Type B pancreatic cell (in vitro differentiated cells): ENCODE results near the gene RBM15B. TPM values are rescaled to one million over a fixed set of nuclear protein-coding genes. Genes with fewer than 3 reads are reported as not detected.

Source experiments
- DNase-seq: peaks from one replicate; pipeline ENCODE4 v3.0.0; 2021; ENCODE audit warnings: mixed read lengths; ENCODE audit not compliant: unreplicated experiment; ENCODE audit errors: extremely low spot score
- H3K27ac Mint-ChIP-seq: 2 replicates; pipeline ENCODE4 v1.8.0; 2021; ENCODE audit warnings: mild to moderate bottlenecking, mixed read lengths
- H3K27me3 Mint-ChIP-seq: 2 replicates; pipeline ENCODE4 v1.8.0; 2021; ENCODE audit warnings: mixed read lengths
- H3K36me3 Mint-ChIP-seq: 2 replicates; pipeline ENCODE4 v1.8.0; 2021; ENCODE audit warnings: mixed read lengths
- H3K4me1 Mint-ChIP-seq: one replicate; pipeline ENCODE4 v1.8.0; 2021; ENCODE audit warnings: mixed read lengths; ENCODE audit not compliant: unreplicated experiment
- H3K4me3 Mint-ChIP-seq: 2 replicates; pipeline ENCODE4 v1.8.0; 2021; ENCODE audit warnings: mild to moderate bottlenecking, mixed read lengths
- H3K9me3 Mint-ChIP-seq: 2 replicates; pipeline ENCODE4 v1.8.0; 2021; ENCODE audit warnings: mixed read lengths
- total RNA-seq: library from RNA; stranded (reverse); gene quantifications from 2 replicates; pipeline ENCODE4 v1.2.1, GENCODE V29; 2021; ENCODE audit warnings: low replicate concordance
- TF ChIP-seq, protein P1 (sequence below): fragments of 200-600 bp; sonication (generic); conservative IDR thresholded peaks from 2 replicates; pipeline ENCODE4 v1.5.0; 2021; ENCODE audit warnings: antibody characterized with exemption, mild to moderate bottlenecking

Gene RBM15B
- total RNA-seq, 1 donor from 2014 or later = 66.4 TPM

- peak overlapping the region; percentile 99 for H3K4me3 Mint-ChIP-seq
- no peak for DNase-seq
- H3K27me3 Mint-ChIP-seq = no peaks in the 10 kb centered on the region
- no peaks in the 10 kb centered on the region for H3K9me3 Mint-ChIP-seq
- H3K36me3 Mint-ChIP-seq = peaks cover 34% of the 10 kb centered on the region
- peak overlapping the region; percentile 99 for H3K27ac Mint-ChIP-seq
- H3K4me1 Mint-ChIP-seq = peaks cover 31% of the 10 kb centered on the region
- TF ChIP-seq, protein P1, sequence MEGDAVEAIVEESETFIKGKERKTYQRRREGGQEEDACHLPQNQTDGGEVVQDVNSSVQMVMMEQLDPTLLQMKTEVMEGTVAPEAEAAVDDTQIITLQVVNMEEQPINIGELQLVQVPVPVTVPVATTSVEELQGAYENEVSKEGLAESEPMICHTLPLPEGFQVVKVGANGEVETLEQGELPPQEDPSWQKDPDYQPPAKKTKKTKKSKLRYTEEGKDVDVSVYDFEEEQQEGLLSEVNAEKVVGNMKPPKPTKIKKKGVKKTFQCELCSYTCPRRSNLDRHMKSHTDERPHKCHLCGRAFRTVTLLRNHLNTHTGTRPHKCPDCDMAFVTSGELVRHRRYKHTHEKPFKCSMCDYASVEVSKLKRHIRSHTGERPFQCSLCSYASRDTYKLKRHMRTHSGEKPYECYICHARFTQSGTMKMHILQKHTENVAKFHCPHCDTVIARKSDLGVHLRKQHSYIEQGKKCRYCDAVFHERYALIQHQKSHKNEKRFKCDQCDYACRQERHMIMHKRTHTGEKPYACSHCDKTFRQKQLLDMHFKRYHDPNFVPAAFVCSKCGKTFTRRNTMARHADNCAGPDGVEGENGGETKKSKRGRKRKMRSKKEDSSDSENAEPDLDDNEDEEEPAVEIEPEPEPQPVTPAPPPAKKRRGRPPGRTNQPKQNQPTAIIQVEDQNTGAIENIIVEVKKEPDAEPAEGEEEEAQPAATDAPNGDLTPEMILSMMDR = peak; percentile 49
Measured at GRCh38 chr3:51388286-51389029, 2.6 kb upstream of the RBM15B start.

- no peak for DNase-seq
- TF ChIP-seq, protein P1 = peak; percentile 80
- Mint-ChIP-seq H3K27ac (peak overlapping the region; percentile 99), H3K9me3 (no peaks in the 10 kb centered on the region), H3K27me3 (no peaks in the 10 kb centered on the region), H3K36me3 (peaks cover 43% of the 10 kb centered on the region), H3K4me3 (peak overlapping the region; percentile 89), H3K4me1 (peaks cover 34% of the 10 kb centered on the region)
Measured at GRCh38 chr3:51389423-51390183, 1.5 kb upstream of the RBM15B start.

- no peak for DNase-seq
- H3K4me1 Mint-ChIP-seq = peaks cover 41% of the 10 kb centered on the region
- H3K9me3 Mint-ChIP-seq = no peaks in the 10 kb centered on the region
- peak overlapping the region; percentile 78 for H3K4me3 Mint-ChIP-seq
- TF ChIP-seq, protein P1 = no peak
- H3K27ac Mint-ChIP-seq = peak overlapping the region; percentile 99
- peaks cover 50% of the 10 kb centered on the region for H3K36me3 Mint-ChIP-seq
- H3K27me3 Mint-ChIP-seq = no peaks in the 10 kb centered on the region
Measured at GRCh38 chr3:51390246-51391074, 625 bp upstream of the RBM15B start.

DNA sequence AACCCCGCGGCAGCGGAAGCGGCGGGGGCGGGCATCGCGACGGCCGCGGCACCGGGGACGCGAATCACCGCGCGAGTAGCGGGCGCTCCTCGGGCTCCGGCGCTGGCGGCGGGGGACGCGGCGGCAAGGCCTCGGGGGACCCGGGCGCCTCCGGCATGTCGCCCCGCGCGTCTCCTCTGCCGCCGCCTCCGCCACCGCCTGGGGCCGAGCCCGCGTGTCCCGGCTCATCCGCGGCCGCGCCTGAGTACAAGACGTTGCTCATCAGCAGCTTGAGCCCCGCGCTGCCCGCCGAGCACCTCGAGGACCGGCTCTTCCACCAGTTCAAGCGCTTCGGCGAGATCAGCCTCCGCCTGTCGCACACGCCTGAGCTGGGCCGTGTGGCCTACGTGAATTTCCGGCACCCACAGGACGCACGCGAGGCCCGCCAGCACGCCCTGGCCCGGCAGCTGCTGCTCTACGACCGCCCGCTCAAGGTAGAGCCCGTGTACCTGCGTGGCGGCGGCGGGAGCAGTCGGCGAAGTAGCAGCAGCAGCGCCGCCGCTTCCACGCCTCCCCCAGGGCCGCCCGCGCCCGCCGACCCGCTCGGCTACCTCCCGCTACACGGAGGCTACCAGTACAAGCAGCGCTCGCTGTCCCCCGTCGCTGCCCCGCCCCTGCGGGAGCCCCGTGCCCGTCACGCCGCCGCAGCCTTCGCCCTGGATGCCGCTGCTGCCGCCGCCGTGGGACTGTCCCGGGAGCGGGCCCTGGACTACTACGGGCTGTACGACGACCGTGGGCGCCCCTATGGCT is 675 bp downstream of the RBM15B start:
- H3K4me1 Mint-ChIP-seq = peaks cover 36% of the 10 kb centered on the region
- DNase-seq = no peak
- TF ChIP-seq, protein P1 = no peak
- H3K27ac Mint-ChIP-seq = peak overlapping the region; percentile 84
- H3K27me3 Mint-ChIP-seq = no peaks in the 10 kb centered on the region
- peaks cover 47% of the 10 kb centered on the region for H3K36me3 Mint-ChIP-seq
- H3K4me3 Mint-ChIP-seq = peak overlapping the region; percentile 89
- H3K9me3 Mint-ChIP-seq = no peaks in the 10 kb centered on the region
